Sigmoid colon (tissue), 3 donors: Measurements from ENCODE around the gene C13orf46.

Source experiments
- CTCF ChIP-seq, 4 experiments: fragments of 450-650 bp in 3 of 4; fragments of 200-600 bp in 1 of 4; IDR thresholded peaks; one replicate each; pipeline ENCODE4 v1.5.1; 2016 to 2019; ENCODE audit warnings: antibody characterized with exemption in 4 of 4, mild to moderate bottlenecking in 3 of 4, moderate library complexity in 2 of 4
- POLR2A ChIP-seq, 2 donors: fragments of 450-650 bp; IDR thresholded peaks; one replicate each; pipeline ENCODE4 v1.6.1; 2016; ENCODE audit warnings: antibody characterized with exemption in 2 of 2, mild to moderate bottlenecking in 2 of 2, moderate library complexity in 2 of 2

- no peak for TF ChIP-seq CTCF (IDR thresholded peaks at IDR 0.05)
- no peak for TF ChIP-seq POLR2A (IDR thresholded peaks at IDR 0.05)
Observed at GRCh38 chr13:113945857-113946408, 27.9 kb downstream of the C13orf46 start.
